Measurements from ENCODE around the gene TEDC1.

Gene TEDC1

DNA sequence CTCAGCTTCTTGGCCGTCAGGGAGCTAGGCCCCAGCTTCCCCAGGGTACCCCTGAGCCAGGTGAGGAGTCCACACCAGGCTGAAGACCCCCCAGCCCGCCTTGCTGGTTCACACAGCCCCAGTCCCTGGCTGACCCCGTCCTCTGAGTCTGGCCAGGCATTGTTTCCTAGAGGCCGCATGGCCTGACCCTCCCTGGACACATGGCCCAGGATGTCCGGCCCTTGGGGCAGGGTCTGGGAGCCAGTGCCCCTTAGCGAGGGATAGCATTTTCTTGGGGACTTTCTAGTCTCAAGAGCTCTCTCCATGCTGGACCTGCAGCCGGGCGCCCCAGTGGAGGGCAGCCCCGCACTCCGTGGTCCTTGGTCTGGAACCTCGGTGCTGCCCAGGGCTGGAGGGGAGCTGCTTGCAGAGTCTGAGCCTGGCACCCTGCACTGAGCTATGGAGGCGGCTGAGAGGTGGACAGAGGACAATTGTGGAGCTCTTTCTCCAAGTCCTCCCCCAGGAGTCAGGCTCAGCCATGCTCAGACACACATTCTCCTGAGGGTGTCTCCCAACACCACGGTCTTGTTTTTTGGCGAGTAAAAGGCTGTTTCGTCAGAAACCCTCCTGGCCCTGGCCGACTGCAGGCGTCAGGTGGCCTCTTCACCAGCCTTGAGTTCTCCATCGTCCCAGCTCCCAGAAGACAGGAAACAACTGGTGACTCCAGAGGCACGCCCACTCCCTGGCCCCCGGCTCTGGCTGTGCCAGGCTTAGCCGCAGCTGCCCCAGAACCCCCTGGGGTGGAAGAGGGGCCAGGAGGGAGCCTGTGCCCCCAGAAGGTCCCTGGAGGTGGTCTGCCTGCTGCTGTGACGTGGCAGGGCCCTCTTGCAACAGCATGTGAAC lies 34.1 kb upstream of the TEDC1 start:
- H3K27ac ChIP-seq: no peak overlapping the region
- DNase-seq (ENCODE audit: low read depth, low spot score): no peak

DNA sequence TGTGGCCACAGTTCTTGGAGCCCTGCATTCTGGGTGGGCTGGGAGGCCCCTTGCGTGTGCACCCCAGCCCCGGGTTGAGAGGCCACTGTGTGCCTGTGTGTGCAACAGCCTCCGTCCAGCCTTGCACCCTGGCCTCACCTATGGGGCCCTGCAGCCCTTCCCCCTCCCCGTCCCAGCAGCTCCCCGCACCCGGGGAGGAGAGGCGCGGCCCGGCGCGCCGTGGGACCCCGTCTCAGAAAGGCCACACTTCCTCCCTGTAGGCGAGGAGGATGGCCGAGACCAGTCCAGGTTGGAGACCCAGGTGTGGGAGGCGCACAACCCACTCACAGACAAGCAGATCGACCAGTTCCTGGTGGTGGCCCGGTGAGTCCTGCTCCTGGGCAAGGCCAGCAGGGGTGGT lies 33.0 kb upstream of the TEDC1 start:
- DNase-seq (ENCODE audit: low read depth, low spot score): no peak
- H3K27ac ChIP-seq: no peak overlapping the region

DNA sequence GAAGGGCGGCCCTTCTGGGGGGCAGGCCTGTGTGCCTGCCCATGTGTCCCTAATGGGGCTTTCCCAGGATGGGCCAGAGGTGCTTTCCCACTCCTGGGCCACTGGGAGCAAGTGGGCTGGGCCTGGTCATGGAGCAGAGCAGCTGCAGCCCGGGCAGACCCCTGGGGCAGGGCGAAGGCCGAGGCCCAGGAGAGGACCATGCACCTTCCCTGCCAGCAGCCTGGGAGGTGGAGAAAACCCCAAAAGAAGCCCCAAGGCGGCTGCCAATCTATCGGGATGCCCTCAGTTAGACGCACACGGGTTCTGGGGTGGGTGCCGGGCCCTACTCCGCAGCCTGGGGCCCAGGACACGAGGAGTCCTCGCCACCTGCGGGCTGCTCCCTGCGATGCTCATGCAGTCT lies 32.5 kb upstream of the TEDC1 start:
- no peak overlapping the region for H3K27ac ChIP-seq
- DNase-seq (ENCODE audit: low read depth, low spot score): no peak

DNA sequence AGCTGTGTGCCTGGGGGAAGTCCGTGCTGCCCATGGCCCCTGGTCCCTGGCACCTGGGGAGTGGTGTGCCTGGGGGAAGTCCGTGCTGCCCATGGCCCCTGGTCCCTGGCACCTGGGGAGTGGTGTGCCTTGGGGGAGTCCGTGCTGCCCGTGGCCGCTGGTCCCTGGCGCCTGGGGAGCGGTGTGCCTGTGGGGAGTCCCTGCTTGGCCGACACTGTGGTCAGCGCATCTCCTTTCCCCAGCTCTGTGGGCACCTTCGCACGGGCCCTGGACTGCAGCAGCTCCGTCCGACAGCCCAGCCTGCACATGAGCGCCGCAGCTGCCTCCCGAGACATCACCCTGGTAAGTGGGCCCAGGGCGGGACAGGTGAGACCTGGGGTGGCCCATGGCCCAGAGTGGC lies 30.9 kb upstream of the TEDC1 start:
- H3K27ac ChIP-seq: no peak overlapping the region
- DNase-seq (ENCODE audit: low read depth, low spot score): no peak

DNA sequence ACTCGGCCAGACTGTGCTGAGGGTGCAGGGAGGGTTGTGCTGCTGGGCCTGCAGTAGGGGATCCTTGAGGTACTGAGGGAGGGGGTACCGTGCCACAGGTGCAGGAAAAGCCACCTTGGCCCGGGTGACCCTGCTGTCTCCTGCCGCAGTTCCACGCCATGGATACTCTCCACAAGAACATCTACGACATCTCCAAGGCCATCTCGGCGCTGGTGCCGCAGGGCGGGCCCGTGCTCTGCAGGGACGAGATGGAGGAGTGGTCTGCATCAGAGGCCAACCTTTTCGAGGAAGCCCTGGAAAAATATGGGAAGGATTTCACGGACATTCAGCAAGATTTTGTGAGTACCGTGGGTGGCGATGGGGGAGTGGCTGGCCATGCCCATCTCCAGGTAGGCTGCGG lies 30.4 kb upstream of the TEDC1 start:
- no peak overlapping the region for H3K27ac ChIP-seq
- no peak for DNase-seq (ENCODE audit: low read depth, low spot score)

DNA sequence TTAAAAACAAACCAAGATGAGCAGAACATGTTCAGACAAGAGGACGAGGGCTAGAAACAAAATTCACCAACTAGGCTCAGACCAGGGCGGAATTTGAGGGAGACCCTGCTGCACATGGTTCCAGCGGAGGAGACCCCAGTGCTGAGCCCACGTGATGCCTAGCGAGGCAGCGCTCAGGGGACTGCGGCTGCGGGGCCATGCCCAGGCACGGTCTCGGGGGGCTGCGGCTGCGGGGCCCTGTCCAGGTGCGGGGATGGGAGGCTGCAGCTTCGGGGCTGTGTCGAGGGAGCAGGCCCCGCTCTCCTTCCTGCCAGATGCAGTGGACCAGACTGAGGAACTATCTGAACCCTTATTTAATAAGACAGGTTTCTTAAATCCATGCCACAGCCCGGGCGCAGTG lies 29.1 kb upstream of the TEDC1 start:
- no peak for DNase-seq (ENCODE audit: low read depth, low spot score)
- no peak overlapping the region for H3K27ac ChIP-seq

DNA sequence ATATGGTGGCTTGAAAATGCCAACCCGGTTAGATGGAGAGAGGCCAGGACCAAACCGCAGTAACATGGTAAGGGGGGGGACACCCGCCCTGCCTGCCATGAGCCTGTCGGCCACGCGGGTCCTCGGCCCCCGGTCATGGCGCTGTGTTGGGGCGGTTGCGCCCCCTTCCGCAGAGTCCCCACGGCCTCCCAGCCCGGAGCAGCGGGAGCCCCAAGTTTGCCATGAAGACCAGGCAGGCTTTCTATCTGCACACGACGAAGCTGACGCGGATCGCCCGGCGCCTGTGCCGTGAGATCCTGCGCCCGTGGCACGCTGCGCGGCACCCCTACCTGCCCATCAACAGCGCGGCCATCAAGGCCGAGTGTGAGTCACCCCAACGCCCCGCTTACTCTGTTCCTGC lies 26.5 kb upstream of the TEDC1 start:
- DNase-seq (ENCODE audit: low read depth, low spot score): no peak
- H3K27ac ChIP-seq: no peak overlapping the region

DNA sequence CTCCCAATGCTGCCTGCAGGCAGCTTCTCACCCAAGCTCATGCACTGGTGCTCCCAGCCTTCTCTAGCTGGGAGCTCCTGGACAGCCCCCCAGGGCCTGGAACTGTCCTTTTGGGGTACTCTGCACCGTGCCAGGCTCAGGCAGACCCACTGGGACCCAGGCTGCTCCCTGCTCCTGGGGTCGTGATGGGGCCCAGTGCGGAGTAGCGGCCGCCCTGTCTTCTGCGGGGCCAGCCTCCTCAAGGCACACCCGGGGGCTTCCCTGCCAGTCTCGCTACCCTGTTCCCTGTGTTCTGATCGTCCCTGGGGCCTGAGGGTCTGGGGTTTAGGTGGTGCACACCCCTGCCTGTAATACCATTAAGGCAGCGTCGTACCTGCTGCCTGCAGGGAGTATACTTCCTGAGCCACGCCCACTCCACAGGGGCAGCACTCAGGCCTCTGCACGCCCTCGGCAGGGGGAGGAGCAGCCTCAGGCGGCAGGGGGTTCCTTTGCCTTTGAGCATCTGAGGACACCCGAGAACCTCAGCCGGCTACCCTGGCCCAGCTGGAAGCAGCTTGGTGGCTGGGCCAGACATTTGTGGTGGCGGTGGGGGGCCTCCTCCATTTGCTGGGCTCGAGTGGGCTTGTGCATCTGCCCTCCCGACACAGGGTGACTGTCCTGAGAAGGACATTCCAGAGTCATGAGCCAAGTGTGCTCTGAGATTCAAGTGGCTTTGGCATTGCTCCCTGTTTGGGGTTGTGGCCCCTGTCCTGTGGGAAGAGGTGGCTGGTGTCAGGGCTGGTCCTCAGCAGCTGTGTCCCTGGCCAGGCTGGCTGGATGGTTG lies 25.6 kb upstream of the TEDC1 start:
- no peak overlapping the region for H3K27ac ChIP-seq
- no peak for DNase-seq (ENCODE audit: low read depth, low spot score)

DNA sequence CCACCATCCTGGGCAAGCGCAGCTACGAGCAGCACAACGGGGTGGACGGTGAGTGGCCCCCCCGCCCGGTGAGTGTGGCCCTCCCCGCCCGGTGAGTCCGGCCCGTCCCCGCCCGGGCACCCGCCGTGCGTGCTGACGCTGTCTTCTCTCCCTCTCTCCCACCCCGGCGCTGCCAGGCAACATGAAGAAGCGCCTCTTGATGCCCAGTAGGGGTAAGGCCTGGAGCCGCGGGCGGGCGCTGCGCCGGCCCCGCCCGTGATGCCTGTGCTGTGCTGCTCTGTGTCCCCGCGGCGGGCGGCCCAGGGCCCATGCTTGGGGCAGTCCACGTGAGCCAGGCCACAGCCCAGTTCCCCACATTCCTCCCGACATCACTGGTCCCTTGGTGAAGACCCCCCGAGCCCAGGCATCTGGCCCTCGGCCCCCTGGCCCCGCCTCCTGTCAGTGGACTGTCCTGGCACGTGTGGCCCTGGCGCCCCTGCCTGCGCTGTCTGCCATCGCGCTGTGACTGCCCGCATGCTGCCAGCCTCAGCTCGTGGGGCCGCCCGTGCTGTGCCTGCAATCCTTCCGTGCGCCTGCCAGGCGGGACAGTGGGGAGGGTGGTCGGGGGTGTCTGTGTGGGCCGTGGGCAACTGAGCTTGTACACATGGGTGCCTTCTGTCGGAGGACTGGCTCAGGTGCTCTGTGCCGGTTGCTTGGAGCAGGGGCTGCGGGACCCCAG lies 24.4 kb upstream of the TEDC1 start:
- H3K27ac ChIP-seq: no peak overlapping the region
- DNase-seq (ENCODE audit: low read depth, low spot score): no peak

DNA sequence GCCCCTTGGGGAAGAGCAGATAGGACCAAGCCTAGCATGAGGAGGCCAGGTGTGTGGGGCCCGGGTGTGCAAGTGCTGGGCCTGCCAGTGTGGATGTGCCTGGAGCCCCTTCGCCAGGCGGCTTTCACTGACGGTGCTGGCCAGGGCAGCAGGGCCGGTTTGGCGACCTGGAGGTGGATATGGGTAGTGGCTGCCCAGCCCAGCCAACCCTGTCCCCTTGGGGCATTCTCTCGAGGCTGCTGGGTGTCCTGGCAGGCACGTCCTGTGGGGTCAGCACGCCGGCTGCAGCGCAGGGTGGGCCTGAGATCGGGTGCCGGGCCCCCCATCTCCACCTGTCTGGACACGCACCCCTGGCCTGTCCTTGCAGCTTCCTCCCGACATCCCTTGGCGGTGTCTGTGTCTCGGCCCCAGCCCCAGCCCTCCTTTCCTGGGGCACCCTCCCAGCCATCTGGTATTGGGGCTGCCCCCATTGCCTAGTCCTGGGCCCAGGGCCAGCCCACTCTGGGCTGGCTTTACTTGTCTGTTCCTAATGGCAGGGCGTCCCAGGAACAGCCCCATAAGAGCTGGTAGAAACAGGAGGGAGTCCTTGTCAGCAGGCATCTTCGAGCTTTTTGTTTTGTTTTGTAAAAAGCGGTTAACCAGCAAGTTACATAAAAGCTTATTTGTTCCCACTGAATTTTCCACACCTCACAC lies 23.7 kb upstream of the TEDC1 start:
- no peak overlapping the region for H3K27ac ChIP-seq
- no peak for DNase-seq (ENCODE audit: low read depth, low spot score)

DNA sequence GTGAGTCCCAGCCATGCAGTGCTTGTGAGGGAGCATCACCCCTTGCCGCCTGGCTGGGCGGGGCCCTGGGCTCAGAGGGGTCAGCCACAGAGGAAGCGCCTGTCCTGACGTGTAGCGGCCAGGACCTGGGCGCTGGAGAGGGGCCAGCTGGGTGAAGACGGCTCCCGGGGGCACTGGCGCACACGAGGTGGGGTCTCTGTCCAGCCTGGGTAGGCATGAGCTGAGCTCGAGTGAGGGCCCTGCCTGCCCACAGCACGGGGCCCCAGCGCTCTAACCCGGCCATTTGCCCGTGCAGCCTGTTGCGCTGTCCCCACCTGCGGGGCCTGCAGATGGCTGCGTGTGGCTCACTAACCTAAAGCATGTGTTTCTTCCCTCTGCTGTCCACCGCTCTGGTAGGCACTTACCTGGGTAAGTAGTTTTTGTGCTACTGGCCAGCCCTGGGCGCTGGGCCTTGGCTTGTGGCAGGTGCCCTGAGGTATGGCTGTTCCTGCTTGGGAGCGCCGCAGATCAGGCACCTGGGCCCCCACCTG lies 23.0 kb upstream of the TEDC1 start:
- no peak overlapping the region for H3K27ac ChIP-seq
- DNase-seq (ENCODE audit: low read depth, low spot score): no peak

DNA sequence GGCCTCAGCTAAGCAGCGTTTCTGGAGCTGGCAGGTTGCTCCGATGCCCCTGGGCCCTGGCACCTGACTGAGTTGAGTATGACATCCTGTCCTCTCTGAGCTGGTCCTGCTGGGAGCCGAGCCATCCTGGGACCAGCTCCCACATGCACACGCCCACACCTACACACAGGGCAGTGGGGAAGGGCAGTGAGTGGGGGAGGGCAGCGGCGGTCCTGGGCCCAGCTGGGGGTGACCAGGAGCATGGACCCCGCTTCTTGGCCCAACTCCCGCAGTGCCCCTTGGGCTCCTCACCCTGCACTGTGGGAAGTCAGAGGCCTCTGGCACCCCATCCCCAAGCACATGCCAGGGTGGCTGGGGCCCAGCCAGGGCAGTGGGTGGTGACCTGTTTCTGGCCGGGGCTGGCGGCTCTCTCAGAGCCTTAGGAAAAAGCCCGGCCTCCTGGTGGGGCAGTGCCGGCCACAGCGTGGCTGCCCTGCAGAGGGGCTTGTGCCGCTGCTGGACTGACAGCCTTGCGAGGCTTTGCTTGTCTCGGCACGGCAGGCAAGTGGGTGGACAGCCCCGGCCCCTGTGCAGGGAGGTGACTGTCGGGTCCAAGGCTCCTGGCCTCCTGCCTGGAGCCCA lies 22.3 kb upstream of the TEDC1 start:
- H3K27ac ChIP-seq: no peak overlapping the region
- DNase-seq (ENCODE audit: low read depth, low spot score): no peak

DNA sequence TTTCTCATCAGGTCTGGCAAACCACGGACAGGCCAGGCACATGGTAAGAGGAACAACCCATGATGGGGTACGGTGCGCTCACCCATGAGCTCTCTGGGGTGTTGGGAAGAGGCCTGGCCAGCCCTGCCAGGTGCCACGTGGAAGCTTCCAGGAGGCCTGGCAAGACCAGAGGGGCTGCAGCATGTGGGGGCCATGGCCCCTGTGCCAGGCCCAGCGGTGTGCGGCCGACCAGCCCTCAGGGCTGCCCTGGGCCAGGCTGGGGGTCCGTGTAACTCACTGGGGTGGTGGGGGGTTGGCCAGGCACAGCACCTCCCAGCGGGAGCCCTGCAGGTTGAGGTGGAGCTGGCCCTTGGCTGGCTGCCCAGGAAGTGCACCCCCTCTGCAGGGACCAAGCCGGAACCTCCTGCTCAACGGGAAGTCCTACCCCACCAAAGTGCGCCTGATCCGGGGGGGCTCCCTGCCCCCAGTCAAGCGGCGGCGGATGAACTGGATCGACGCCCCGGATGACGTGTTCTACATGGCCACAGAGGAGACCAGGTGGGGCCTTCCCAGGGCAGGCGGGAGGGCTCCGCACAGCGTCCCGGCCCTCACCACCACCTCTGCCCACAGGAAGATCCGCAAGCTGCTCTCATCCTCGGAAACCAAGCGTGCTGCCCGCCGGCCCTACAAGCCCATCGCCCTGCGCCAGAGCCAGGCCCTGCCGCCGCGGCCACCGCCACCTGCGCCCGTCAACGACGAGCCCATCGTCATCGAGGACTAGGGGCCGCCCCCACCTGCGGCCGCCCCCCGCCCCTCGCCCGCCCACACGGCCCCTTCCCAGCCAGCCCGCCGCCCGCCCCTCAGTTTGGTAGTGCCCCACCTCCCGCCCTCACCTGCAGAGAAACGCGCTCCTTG lies 21.3 kb upstream of the TEDC1 start:
- no peak overlapping the region for H3K27ac ChIP-seq
- DNase-seq (ENCODE audit: low read depth, low spot score): no peak

DNA sequence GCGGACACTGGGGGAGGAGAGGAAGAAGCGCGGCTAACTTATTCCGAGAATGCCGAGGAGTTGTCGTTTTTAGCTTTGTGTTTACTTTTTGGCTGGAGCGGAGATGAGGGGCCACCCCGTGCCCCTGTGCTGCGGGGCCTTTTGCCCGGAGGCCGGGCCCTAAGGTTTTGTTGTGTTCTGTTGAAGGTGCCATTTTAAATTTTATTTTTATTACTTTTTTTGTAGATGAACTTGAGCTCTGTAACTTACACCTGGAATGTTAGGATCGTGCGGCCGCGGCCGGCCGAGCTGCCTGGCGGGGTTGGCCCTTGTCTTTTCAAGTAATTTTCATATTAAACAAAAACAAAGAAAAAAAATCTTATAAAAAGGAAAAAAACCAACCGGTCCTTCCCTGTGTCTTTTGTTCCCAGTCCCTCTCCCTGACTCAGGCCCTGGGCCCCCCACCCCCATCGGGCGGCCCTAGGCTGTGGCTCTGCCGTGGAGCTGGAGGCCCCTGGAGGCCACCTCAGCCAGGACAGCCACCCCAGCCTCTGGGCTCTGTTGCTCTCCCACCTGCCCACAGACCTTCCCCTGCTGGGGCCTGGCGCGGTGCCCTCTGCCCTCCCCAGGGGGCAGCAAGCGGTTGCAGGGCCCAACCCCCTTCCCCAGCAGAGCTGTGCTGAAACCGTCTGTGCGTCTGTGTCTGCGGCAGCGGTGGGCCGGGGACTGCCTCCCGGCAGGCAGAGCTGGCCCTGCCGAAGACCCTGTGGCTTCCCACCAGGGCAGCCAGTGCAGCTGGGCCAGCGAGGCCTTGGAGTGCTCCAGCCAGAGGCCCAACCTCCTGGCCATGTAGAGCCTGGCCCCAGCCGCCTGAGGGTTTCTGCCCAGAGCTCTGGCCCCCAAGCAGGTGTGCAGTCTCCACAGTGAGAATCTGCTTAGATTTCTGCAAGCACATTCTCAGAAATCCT lies 20.4 kb upstream of the TEDC1 start:
- no peak overlapping the region for H3K27ac ChIP-seq
- DNase-seq (ENCODE audit: low read depth, low spot score): no peak

DNA sequence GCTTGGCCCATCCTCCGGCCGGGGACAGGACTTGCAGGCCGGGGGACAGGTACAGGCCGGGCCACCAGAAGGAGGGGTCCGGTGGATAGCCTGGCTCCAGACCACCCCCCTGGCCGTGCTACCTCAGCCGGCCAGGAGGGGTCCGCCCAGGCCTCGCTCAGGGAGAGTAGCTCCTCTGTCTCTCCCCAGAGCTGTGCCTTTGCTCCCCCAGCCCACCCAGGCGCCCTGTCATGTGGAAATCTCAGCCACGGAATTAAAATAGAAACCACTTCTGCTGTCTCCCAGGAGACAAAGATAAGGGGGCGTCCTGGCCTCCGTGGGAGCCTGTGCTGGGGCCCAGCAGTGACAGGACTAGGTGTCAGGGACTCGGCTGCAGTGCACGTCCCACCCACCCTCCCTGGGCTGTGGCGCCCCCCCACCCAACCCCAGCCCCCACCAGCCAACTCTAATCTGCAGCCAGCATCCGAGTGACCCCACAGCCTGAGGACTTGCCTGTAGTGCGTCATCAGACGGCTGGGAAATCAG lies 19.7 kb upstream of the TEDC1 start:
- no peak overlapping the region for H3K27ac ChIP-seq
- DNase-seq (ENCODE audit: low read depth, low spot score): no peak

DNA sequence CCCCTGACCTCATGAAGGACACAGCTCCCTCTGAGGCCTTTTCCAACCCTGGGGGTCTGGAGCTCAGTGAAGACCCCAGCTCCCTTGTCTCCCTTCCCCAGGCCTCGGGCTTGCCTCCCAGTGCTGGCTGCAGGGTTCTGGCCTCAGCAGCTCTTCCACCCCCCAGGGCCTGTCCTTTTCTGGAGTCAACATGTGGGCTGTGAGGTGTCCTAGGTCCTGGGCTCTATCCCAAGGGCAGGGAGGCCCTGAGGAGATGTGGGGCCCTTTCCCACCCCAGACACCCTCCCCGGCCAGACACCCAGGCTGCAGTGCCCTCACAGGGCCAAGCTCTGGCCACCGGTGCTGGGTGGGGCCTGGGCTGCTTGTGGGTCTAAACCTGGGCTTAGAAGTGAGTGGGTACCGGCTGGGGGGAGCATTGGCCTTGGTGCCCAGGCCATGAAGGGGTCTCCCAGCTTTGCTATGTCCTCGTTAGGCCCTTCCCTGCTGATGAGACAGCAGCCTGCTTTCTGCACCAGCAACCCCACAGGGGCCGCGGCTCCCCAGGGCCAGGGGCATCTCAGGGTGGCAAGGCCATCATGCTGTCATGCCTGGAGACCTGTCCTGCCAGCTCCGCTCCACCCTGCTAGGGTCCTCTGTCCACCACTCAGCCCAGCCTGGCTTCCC lies 19.1 kb upstream of the TEDC1 start:
- no peak overlapping the region for H3K27ac ChIP-seq
- DNase-seq (ENCODE audit: low read depth, low spot score): no peak

DNA sequence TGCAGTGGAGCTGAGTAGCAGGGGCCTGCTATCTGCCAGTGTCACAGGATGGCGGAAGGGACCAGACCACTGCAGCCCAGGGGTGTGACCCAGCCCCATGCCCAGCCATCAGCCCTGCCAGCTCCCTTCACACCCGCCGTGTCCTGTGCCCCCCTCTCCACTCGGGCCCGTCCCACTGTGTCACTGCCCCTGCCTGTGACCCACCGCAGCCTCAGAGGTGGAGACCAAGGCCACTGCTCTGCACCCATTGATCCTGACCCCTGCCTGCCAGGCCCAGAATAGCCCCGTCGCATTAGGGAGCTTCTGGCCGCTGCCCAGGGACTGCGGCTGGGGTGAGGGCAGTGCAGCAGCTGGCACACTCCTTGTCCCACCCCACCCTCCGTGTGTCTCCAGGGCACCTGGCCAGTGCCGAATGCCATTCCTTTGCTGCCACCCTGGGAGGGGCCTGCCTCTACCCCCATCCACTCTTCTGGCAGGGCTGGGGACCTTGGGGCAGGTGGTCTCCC lies 18.5 kb upstream of the TEDC1 start:
- no peak for DNase-seq (ENCODE audit: low read depth, low spot score)
- no peak overlapping the region for H3K27ac ChIP-seq

All from epithelial cell of prostate (primary cell).